Large intestine (tissue), 12 donors: Measurements from ENCODE around the gene ZNF446. TPM values are rescaled to one million over a fixed set of nuclear protein-coding genes. Genes with fewer than 3 reads are reported as not detected.
A peak's percentile ranks its signal among the peaks of the same experiment; 100 is the strongest.
"Not testable (repeated sequence)": the region's sequence is repeated elsewhere in the genome, so short reads cannot be mapped to it uniquely, and the experiment has no call there.

ENCODE experiments used
- DNase-seq, 2 donors: peaks; one replicate each; pipeline versions ENCODE4 v3.0.0 to v3.0.0-alpha.2; 2013
- H3K27ac ChIP-seq: one replicate; pipeline ENCODE4 v1.5.1; 2013; ENCODE audit warnings: low read length
- H3K27me3 ChIP-seq: 2 replicates; pipeline ENCODE4 v1.6.1; 2013; ENCODE audit warnings: low read length; ENCODE audit not compliant: control insufficient read depth, insufficient read depth
- H3K36me3 ChIP-seq: 2 replicates; pipeline ENCODE4 v1.6.1; 2013; ENCODE audit warnings: low read length; ENCODE audit not compliant: control insufficient read depth, insufficient read depth
- H3K4me1 ChIP-seq: one replicate; pipeline ENCODE4 v1.6.1; 2013; ENCODE audit warnings: low read length; ENCODE audit not compliant: control insufficient read depth, insufficient read depth
- H3K4me3 ChIP-seq: one replicate; pipeline ENCODE4 v1.5.1; 2013; ENCODE audit warnings: low read length
- H3K9me3 ChIP-seq: one replicate; pipeline ENCODE4 v1.6.1; 2013; ENCODE audit warnings: mild to moderate bottlenecking, low read depth, low read length, moderate library complexity; ENCODE audit not compliant: control insufficient read depth
- WGBS: methylation state at CpG from one replicate; pipeline ENCODE4 v1.1.5; 2013; ENCODE audit warnings: low lambda C conversion rate; ENCODE audit not compliant: insufficient coverage; 5-methylcytosine and 5-hydroxymethylcytosine counted together
- long read RNA-seq, 11 donors: transcript quantifications; one replicate each; lab custom pipeline, GENCODE V29; 2026
- polyA plus RNA-seq: library from polyadenylated mRNA; unstranded; fragments of 120-200 nt; gene quantifications from one replicate; pipeline ENCODE4 v1.2.1, GENCODE V29; 2013

ZNF446 gene
- 10.3 TPM for polyA plus RNA-seq
- long read RNA-seq, donor 1: 0 reads
- long read RNA-seq, donor 2, partial matches to known transcripts: 5 of 6 reads
- long read RNA-seq, donor 2, other reads (novel, unspliced or antisense): 0 of 6 reads
- long read RNA-seq, donor 3, partial matches to known transcripts: 0 of 1 reads
- long read RNA-seq, donor 3, other reads (novel, unspliced or antisense): 0 of 1 reads
- long read RNA-seq, donor 4, partial matches to known transcripts: 0 of 1 reads
- long read RNA-seq, donor 4, other reads (novel, unspliced or antisense): 0 of 1 reads
- long read RNA-seq, donor 5: 0 reads
- long read RNA-seq, donor 6: 0 reads
- long read RNA-seq, donor 7: 0 reads
- long read RNA-seq, donor 8: 0 reads
- long read RNA-seq, donor 9: 0 reads
- long read RNA-seq, donor 10, partial matches to known transcripts: 0 of 1 reads
- long read RNA-seq, donor 10, other reads (novel, unspliced or antisense): 0 of 1 reads
- long read RNA-seq, donor 11, partial matches to known transcripts: 7 of 7 reads
- long read RNA-seq, donor 11, other reads (novel, unspliced or antisense): 0 of 7 reads

DNA sequence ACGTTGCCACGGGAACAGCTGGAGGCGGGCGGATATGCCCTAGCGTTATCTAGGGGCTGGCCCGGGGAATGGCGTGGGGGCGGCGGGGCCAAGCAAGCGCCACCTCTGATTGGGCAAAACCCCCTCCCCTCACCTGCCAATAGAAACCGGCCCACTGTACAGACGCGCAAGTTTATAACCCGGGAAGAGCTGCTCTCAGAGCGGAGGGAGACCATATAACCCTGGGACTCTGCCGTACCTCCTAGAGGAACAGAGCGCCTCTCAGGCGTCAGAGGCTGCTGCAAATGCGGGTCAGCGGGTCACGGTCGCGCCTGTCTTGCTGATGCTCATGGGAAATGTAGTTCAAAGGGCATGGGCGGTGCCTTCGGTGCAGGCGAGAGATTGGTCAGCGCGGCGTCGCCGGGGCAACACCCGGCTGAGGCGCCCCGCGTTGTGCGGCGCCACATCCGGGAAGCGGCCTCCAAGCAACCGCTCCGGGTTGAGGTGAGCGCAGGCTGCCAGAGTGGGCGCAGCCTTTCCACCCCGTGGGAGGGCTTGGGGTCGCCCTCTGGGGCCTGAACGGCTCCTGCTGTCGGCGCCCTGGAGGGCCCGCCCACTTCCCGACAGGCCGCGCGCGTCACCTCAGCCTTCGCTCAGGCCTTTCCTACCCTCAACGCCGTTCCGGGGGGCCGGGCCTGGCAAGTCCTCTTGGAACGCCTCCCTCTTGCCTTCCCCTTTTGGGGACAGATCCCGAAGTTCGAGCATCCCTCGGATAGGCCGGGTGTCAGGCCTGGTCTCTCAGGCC lies at the start of gene ZNF446:
TSS of gene ZNF446 (plus strand) at position 639 of the 784 bp plus-strand sequence. CDS start 867 bp downstream, outside the sequence.
- peaks cover 12% of the 10 kb centered on the region for H3K4me1 ChIP-seq
- peak within 1 kb of the TSS; percentile 97 for H3K27ac ChIP-seq
- no peaks in the 10 kb centered on the region for H3K27me3 ChIP-seq
- peak within 1 kb of the TSS; percentile 76 for H3K4me3 ChIP-seq
- peaks cover 40% of the 10 kb centered on the region for H3K36me3 ChIP-seq
- 20% methylated on average over 1 of the region's 64 CpGs for WGBS
- peak; percentile 98 to 99 for DNase-seq
- no peaks in the 10 kb centered on the region for H3K9me3 ChIP-seq

- H3K36me3 ChIP-seq: peaks cover 16% of the 10 kb centered on the region
- H3K4me3 ChIP-seq: no peak overlapping the region
- peaks cover 52% of the 10 kb centered on the region for H3K9me3 ChIP-seq
- no peaks in the 10 kb centered on the region for H3K4me1 ChIP-seq
- DNase-seq: no peak
- H3K27ac ChIP-seq: no peak overlapping the region
- no CpG with 5 or more reads among the region's 1 CpG for WGBS
- no peaks in the 10 kb centered on the region for H3K27me3 ChIP-seq
These were observed 47.5 kb upstream of the ZNF446 start for GRCh38 chr19:58428617-58429016.

DNA sequence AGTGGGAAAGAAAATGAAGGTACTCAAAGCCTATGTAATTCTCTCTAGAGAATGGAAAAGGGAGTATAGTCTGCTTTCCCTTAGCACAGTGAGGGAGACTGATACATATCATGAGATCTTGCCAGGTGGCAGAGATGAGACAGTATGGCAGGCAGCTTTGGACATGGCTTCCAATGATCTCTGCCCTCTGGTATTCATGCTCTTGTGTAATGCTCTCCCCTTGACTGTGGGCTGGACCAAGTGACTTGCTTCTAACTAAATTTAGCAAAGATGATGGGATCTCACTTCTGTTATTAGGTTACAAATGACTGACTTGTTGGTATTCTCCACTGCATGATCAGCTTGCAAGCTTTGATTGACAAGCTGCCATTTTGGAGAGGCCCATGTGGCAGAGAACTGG lies 46.4 kb upstream of the ZNF446 start:
- H3K27ac ChIP-seq: no peak overlapping the region
- DNase-seq: no peak
- no peaks in the 10 kb centered on the region for H3K27me3 ChIP-seq
- H3K4me3 ChIP-seq: no peak overlapping the region
- H3K4me1 ChIP-seq: no peaks in the 10 kb centered on the region
- H3K9me3 ChIP-seq: peaks cover 60% of the 10 kb centered on the region
- peaks cover 28% of the 10 kb centered on the region for H3K36me3 ChIP-seq

- Histone ChIP-seq H3K4me3 (no peak overlapping the region), H3K27ac (no peak overlapping the region), H3K27me3 (no peaks in the 10 kb centered on the region), H3K36me3 (peaks cover 53% of the 10 kb centered on the region), H3K4me1 (peaks cover 2% of the 10 kb centered on the region), H3K9me3 (peaks cover 78% of the 10 kb centered on the region)
- WGBS: no CpG with 5 or more reads among the region's 2 CpGs
- no peak for DNase-seq
These were observed 41.9 kb upstream of the ZNF446 start for GRCh38 chr19:58434217-58434616.

DNA sequence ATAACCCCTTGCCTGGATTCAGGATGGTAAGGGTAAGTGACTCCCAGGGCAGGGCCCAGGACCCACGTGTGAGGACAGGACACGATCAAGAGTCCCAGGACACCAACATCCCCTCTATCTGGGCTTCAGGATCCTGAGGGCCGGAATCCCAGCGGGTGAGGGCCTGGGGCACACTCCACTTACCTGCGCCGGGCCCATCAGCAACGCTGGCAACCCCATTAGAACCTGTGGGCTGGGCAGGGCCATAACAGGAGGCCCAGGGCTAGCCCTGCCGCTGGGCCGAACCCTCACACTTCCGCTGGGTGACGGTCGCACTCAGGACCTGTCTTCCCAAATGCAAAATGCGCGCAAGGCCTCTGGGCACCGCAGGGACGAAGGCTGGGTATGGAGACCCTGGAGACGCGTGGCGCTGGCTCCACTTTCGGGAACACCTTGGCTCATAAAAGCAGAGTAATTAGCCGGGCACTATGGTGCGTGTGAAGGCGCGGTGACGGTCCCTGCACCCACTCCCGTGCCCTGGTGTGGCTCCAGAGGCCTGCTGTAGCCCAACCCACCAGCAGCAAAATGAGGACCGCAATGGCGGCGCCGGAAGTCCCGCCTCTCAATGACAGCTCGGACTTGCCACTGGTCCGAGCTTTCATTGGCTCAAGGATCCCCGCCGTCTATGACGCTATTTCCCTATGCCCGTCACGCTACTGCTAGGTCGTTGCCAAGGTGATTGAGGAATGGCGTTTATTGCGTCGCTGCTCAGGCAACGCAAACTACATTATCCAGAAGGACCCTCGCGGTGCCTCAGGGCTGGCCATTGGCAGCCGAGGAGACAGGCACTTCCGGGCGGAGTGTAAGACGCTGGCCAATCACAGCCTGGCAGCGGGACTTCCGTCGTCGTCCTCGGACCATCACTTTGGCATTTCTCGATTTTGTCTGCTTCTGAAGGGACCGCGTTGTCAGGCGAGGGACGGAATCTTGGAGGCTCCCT lies 36.3 kb upstream of the ZNF446 start, which contains the start of gene ZNF132:
TSS of gene ZNF132 (minus strand) at position 578 of the 979 bp plus-strand sequence. CDS start at position 246, 332 bp downstream.
- Histone ChIP-seq H3K4me3 (peak within 1 kb of the TSS; percentile 57), H3K27me3 (peaks cover 5% of the 10 kb centered on the region), H3K4me1 (peaks cover 9% of the 10 kb centered on the region), H3K36me3 (peaks cover 24% of the 10 kb centered on the region), H3K27ac (peak within 1 kb of the TSS; percentile 43), H3K9me3 (peaks cover 46% of the 10 kb centered on the region)
- peak; percentile 100 for DNase-seq
- WGBS: no CpG with 5 or more reads among the region's 59 CpGs

- Histone ChIP-seq H3K27me3 (peaks cover 7% of the 10 kb centered on the region), H3K27ac (peak overlapping the region; percentile 43), H3K4me3 (peak overlapping the region; percentile 57), H3K9me3 (peaks cover 39% of the 10 kb centered on the region), H3K36me3 (peaks cover 18% of the 10 kb centered on the region), H3K4me1 (peaks cover 9% of the 10 kb centered on the region)
- WGBS: no CpG with 5 or more reads among the region's 31 CpGs
- no peak for DNase-seq
These were observed 35.6 kb upstream of the ZNF446 start for GRCh38 chr19:58440556-58440955.

DNA sequence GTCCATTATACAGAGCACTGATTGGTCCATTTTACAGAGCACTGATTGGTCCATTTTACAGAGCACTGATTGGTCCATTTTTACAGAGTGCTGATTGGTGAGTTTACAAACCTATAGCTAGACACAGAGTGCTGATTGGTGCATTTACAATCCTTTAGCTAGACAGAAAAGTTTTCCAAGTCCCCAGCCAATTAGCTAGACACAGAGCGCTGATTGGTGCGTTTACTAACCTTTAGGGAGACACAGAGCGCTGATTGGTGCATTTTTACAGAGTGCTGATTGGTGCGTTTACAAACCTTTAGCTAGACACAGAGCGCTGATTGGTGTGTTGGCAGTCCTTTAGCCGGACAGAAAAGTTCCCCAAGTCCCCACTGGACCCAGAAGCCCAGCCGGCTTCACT lies 33.2 kb upstream of the ZNF446 start:
- Histone ChIP-seq H3K9me3 (peaks cover 24% of the 10 kb centered on the region), H3K27me3 (peaks cover 11% of the 10 kb centered on the region)
- not testable (repeated sequence) for H3K4me3 ChIP-seq, H3K36me3 ChIP-seq, H3K4me1 ChIP-seq, H3K27ac ChIP-seq, DNase-seq
- WGBS: no CpG with 5 or more reads among the region's 7 CpGs

- WGBS: no CpG with 5 or more reads among the region's 3 CpGs
- not testable (repeated sequence) for H3K27me3 ChIP-seq, H3K27ac ChIP-seq, H3K9me3 ChIP-seq, H3K4me1 ChIP-seq, H3K4me3 ChIP-seq, DNase-seq, H3K36me3 ChIP-seq
These were observed 27.3 kb upstream of the ZNF446 start for GRCh38 chr19:58448860-58449259.

DNA sequence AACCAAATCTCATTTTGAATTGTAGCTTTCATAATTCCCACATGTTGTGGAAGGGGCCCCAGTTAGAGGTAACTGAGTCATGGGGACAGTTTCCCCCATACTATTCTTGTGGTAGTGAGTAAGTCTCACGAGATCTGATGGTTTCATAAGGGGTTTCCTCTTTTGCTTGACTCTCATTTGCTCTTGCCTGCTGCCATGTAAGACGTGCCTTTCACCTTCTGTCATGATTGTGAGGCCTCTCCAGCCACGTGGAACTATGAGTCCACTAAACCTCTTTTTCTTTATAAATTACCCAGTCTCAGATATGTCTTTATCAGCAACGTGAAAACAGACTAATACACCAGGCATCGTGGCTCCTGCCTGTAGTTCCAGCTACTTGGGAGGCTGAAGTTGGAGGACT lies 26.2 kb upstream of the ZNF446 start:
- not testable (repeated sequence) for H3K36me3 ChIP-seq, DNase-seq, H3K9me3 ChIP-seq, H3K4me3 ChIP-seq, H3K27me3 ChIP-seq, H3K4me1 ChIP-seq, H3K27ac ChIP-seq
- WGBS: 20% methylated on average over 1 of the region's 5 CpGs
